HG03469 (cell line): ENCODE measurements around the gene MRPL52.
"Not testable (repeated sequence)": the region's sequence is repeated elsewhere in the genome, so short reads cannot be mapped to it uniquely, and the experiment has no call there.

Experiments
- ATAC-seq: cut with Tn5 transposase; IDR thresholded peaks from one replicate; pipeline ENCODE4 v1.9.1; 2021; ENCODE audit warnings: mild to moderate bottlenecking, moderate library complexity, moderate number of reproducible peaks; ENCODE audit not compliant: unreplicated experiment

MRPL52 gene

GRCh38 chr14:22852599-22852939, 22.9 kb downstream of the MRPL52 start:
- no peak for ATAC-seq

- no peak for ATAC-seq
Measured at GRCh38 chr14:22852940-22853767, 23.5 kb downstream of the MRPL52 start.

- not testable (repeated sequence) for ATAC-seq
Measured at GRCh38 chr14:22854296-22854695, 24.6 kb downstream of the MRPL52 start.

GRCh38 chr14:22854963-22855724, 25.5 kb downstream of the MRPL52 start:
- no peak for ATAC-seq

GRCh38 chr14:22856428-22856827, 26.7 kb downstream of the MRPL52 start:
- no peak for ATAC-seq

GRCh38 chr14:22860377-22860776, 30.7 kb downstream of the MRPL52 start:
- not testable (repeated sequence) for ATAC-seq

- ATAC-seq: no peak
Measured at GRCh38 chr14:22861651-22862050, 32.0 kb downstream of the MRPL52 start.

GRCh38 chr14:22864979-22865378, 35.3 kb downstream of the MRPL52 start:
- ATAC-seq: no peak

GRCh38 chr14:22865424-22866405, 36.0 kb downstream of the MRPL52 start:
- no peak for ATAC-seq

GRCh38 chr14:22866874-22867273, 37.2 kb downstream of the MRPL52 start:
- ATAC-seq: no peak

- peak; percentile 41 for ATAC-seq
Measured at GRCh38 chr14:22870811-22871223, 41.1 kb downstream of the MRPL52 start.

- peak; percentile 45 for ATAC-seq
Measured at GRCh38 chr14:22871224-22872032, 41.7 kb downstream of the MRPL52 start, which contains the start of gene LRP10. Gene LRP10 (plus strand): TSS chr14:22871740. CDS start chr14:22872304, 564 bp downstream.

GRCh38 chr14:22872033-22872832, 42.5 kb downstream of the MRPL52 start:
- ATAC-seq: no peak

- no peak for ATAC-seq
Measured at GRCh38 chr14:22872833-22873520, 43.3 kb downstream of the MRPL52 start.

- no peak for ATAC-seq
Measured at GRCh38 chr14:22875003-22875747, 45.5 kb downstream of the MRPL52 start.

GRCh38 chr14:22875748-22876319, 46.1 kb downstream of the MRPL52 start:
- no peak for ATAC-seq

- ATAC-seq: no peak
Measured at GRCh38 chr14:22877000-22877501, 47.4 kb downstream of the MRPL52 start.
